GM18519 (cell line): ENCODE results near the gene MPC1.
"Not testable (repeated sequence)": the region's sequence is repeated elsewhere in the genome, so short reads cannot be mapped to it uniquely, and the experiment has no call there.

ENCODE experiments used
- ATAC-seq: cut with Tn5 transposase; IDR thresholded peaks from one replicate; pipeline ENCODE4 v1.9.1; 2021; ENCODE audit warnings: mild to moderate bottlenecking, moderate library complexity; ENCODE audit not compliant: unreplicated experiment, low FRiP score

Gene MPC1

GRCh38 chr6:166382500-166382932, 224 bp downstream of the MPC1 start:
- ATAC-seq = no peak

GRCh38 chr6:166381733-166382499, 824 bp downstream of the MPC1 start:
- ATAC-seq = peak; percentile 36

- ATAC-seq = no peak
Measured at GRCh38 chr6:166381381-166381732, 1.4 kb downstream of the MPC1 start.

- ATAC-seq = no peak
Measured at GRCh38 chr6:166379800-166380199, 2.9 kb downstream of the MPC1 start.

GRCh38 chr6:166379103-166379586, 3.6 kb downstream of the MPC1 start:
- ATAC-seq = no peak

- no peak for ATAC-seq
Measured at GRCh38 chr6:166377721-166378120, 5.0 kb downstream of the MPC1 start.

- no peak for ATAC-seq
Measured at GRCh38 chr6:166375013-166375412, 7.7 kb downstream of the MPC1 start.

- no peak for ATAC-seq
Measured at GRCh38 chr6:166370489-166370888, 12.3 kb downstream of the MPC1 start.

GRCh38 chr6:166369782-166370181, 13.0 kb downstream of the MPC1 start:
- no peak for ATAC-seq

GRCh38 chr6:166366921-166367320, 15.8 kb downstream of the MPC1 start:
- ATAC-seq = no peak

GRCh38 chr6:166365806-166366205, 16.9 kb downstream of the MPC1 start:
- no peak for ATAC-seq

GRCh38 chr6:166365221-166365620, 17.5 kb downstream of the MPC1 start:
- no peak for ATAC-seq

- no peak for ATAC-seq
Measured at GRCh38 chr6:166364456-166364855, 18.3 kb downstream of the MPC1 start.

- not testable (repeated sequence) for ATAC-seq
Measured at GRCh38 chr6:166362427-166362826, 20.3 kb downstream of the MPC1 start.

GRCh38 chr6:166361077-166361429, 21.7 kb downstream of the MPC1 start:
- ATAC-seq = no peak

GRCh38 chr6:166360243-166361076, 22.3 kb downstream of the MPC1 start:
- no peak for ATAC-seq

- ATAC-seq = no peak
Measured at GRCh38 chr6:166355552-166355951, 27.2 kb downstream of the MPC1 start.

- no peak for ATAC-seq
Measured at GRCh38 chr6:166354965-166355364, 27.8 kb downstream of the MPC1 start.

GRCh38 chr6:166354143-166354542, 28.6 kb downstream of the MPC1 start:
- no peak for ATAC-seq

GRCh38 chr6:166353507-166353906, 29.2 kb downstream of the MPC1 start:
- no peak for ATAC-seq

- ATAC-seq = no peak
Measured at GRCh38 chr6:166352923-166353322, 29.8 kb downstream of the MPC1 start.
